NCI-H128 (cell line): Measurements from ENCODE around the gene KLHL5.
"Not testable (repeated sequence)": the region's sequence is repeated elsewhere in the genome, so short reads cannot be mapped to it uniquely, and the experiment has no call there.

Experiments used
- DNase-seq: peaks from one replicate; lab custom pipeline; 2025; ENCODE audit not compliant: unreplicated experiment; lab: John Stamatoyannopoulos, UW

Gene KLHL5, protein sequence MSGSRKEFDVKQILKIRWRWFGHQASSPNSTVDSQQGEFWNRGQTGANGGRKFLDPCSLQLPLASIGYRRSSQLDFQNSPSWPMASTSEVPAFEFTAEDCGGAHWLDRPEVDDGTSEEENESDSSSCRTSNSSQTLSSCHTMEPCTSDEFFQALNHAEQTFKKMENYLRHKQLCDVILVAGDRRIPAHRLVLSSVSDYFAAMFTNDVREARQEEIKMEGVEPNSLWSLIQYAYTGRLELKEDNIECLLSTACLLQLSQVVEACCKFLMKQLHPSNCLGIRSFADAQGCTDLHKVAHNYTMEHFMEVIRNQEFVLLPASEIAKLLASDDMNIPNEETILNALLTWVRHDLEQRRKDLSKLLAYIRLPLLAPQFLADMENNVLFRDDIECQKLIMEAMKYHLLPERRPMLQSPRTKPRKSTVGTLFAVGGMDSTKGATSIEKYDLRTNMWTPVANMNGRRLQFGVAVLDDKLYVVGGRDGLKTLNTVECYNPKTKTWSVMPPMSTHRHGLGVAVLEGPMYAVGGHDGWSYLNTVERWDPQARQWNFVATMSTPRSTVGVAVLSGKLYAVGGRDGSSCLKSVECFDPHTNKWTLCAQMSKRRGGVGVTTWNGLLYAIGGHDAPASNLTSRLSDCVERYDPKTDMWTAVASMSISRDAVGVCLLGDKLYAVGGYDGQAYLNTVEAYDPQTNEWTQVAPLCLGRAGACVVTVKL

DNA sequence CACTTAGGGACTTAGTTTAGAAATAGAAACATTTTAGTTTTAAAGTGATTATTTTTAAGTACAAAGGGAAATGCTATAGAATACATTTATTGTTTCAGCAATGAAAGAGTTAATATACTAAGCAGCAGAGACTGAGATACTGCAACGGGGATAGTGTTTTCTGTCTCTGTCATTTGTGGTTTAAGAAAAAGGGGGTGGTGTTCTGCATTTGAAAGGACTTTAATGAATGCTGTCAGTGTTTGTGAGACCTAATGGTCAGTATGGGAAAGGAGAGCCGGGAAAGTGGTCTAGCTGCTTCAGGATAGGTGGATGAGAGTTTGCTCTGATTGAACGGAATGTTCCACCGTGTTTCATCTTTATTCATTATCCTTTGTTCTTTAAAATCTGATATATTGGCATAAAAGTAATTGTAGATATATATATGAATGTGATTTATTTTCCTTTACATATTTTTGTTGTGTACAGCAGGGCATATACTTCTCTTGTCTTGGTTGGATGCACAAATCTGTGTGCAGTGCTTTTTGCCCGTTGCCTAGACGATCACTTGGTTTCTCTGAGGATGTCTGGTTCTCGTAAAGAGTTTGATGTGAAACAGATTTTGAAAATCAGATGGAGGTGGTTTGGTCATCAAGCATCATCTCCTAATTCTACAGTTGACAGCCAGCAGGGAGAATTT, at the start of gene KLHL5:
KLHL5 (plus strand) TSS at position 139 of the 676 bp plus-strand sequence; CDS start at position 560, 421 bp downstream.
- DNase-seq = no peak

GRCh38 chr4:39014028-39014427, 48.0 kb upstream of the KLHL5 start:
- DNase-seq = no peak

DNA sequence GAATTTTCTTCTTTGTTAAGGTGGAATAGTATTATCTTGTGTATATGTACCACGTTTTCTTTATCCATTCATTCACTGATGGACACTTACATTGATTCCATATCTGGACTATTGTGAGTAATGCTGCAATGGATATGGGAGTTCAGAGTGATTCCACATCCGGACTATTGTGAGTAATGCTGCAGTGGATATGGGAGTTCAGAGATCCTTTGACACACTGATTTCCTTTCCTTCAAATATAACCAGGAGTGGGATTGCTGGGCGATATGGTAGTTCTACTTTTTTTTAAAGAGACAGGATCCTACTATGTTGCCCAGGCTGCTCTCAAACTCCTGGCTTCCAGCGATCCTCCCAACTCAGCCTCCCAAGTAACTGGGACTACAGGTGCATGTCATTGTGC, 41.9 kb upstream of the KLHL5 start:
- no peak for DNase-seq

DNA sequence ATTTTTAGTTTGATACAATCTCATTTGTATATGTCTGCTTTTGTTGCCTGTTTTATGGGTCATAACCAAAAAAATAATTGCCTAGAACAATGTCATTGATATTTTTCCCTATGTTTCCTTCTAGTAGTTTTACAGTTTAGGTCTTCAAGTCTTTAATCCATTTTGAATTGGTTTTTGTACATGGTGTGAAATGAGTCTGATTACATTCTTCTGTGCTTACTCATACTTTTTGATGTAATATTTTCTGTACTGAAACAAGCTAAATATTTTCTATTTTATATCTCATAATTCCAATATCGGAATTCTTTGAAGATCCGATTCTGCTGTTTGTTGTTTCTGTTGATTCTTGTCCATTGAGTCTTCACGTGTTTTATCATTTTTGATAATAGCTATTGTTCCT, 40.4 kb upstream of the KLHL5 start:
- DNase-seq = no peak

DNA sequence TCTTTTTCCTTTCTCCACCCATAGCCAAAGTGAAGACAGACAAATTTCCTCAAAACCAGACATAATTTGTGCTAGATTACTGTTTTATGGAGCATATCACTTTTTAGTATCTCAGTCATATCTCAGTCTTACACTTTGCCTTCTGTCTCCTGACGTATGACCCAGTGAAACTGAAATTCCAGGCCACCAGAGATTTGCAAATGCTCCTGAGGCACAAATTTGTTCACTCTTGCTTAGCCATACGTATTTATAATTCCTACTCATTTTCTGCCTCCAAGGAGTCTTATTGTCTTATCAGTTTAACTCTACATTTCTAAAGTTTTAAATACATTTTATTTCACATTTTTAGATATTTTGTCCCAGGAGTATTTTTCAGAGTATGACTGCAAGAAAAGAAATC, 39.8 kb upstream of the KLHL5 start:
- DNase-seq = no peak

DNA sequence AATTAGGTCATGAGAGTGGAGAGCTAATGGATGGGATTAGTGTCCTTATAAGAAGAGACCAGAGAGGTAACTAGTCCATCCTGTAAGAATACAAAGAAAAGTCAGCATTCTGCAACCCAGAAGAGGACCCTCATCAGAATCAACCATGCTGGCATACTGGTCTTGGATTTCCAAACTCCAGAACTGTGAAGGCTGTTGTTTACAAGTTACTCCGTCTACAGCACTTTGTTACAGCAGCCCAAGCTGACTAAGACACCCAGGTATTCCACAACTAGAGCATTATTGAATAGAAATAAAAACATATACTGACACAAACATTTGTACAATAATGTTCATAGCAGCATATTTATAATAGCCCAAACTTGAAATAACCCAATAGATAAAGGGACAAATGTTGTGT, 39.0 kb upstream of the KLHL5 start:
- DNase-seq = no peak

- no peak for DNase-seq
These were observed 37.6 kb upstream of the KLHL5 start for GRCh38 chr4:39024311-39024865.

DNA sequence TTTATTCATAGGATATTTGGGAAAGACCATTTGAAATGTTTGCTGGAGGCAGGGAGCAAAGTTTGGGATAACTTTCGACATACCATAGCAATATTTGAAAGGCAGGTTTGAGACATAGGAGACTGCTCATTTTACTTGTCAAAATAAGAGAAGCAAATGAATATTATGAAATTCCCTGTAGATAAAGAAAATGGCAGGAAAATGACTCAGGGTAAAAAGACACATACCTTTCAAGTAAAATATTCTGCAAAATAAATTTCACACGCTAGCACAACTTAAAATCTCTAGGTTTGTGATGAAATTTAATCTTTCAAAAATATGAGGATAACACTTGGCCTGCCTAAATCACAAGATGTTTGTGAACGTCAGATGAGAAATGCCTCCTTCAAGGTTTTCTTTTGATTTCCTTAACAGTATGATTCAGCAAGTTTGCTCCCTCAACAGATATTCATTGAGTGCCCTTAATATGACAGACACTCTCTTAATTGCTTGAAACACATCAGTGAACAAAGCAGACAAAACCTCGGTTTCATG, 36.4 kb upstream of the KLHL5 start:
- no peak for DNase-seq

GRCh38 chr4:39026096-39026495, 35.9 kb upstream of the KLHL5 start:
- DNase-seq = no peak

GRCh38 chr4:39029752-39030694, 32.0 kb upstream of the KLHL5 start:
- no peak for DNase-seq

- DNase-seq = no peak
These were observed 31.3 kb upstream of the KLHL5 start for GRCh38 chr4:39030725-39031124.

DNA sequence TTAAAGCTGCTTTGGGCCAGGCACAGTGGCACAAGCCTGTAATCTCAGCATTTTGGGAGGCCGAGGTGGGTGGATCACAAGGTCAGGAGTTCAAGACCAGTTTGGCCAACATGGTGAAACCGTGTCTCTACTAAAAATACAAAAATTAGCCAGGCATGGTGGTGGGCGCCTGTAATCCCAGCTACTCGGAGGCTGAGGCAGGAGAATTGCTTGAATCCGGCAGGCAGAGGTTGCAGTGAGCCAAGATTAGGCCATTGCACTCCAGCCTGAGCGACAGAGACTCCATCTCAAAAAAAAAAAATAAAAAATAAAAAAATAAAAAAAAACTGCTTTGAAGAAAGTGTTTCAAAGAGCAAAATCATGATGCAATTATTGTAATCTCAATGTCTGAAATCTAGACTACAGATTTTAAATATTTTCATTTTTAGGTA, 30.4 kb upstream of the KLHL5 start:
- DNase-seq = not testable (repeated sequence)

DNA sequence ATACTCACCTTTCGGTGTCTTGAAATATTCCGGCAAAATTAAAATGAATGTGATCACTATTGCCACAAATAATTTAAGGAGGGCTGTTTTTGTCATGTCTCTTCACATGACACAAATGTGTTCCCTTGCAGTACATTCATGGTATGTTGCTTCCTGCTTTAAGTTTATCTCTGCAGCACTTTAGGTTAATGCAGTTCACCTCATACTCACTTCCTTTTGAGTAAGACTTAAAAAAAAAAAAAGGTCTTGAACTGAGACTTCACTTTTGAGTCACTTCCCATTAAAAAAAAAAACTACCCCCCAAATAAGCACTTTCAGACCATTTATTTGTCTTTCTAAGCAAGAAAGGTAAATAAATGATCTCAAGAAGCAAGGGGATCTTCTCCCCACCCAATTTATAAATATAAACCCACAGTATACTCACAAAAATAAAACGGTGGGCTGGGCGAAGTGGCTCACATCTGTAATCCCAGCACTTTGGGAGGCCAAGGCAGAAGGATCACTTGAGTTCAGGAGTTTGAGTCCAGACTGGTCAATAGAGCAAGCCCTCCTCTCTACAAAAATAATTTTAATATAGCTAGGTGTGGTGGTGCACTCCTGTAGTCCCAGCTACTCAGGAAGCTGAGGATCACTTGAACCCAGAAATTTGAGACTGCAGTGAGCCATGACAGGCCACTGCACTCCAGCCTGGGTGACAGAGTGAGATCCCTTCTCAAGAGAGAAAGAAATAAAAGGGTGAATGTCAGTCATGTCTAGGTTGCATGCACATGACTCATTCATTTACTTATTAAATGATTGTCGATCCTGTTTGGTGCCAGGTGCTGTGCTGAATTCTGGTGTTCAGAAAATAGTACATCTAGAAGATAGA, 29.6 kb upstream of the KLHL5 start, which contains the start of gene TMEM156:
TMEM156 (minus strand) TSS at position 192 of the 868 bp plus-strand sequence; CDS start at position 96, 96 bp downstream.
- no peak for DNase-seq

DNA sequence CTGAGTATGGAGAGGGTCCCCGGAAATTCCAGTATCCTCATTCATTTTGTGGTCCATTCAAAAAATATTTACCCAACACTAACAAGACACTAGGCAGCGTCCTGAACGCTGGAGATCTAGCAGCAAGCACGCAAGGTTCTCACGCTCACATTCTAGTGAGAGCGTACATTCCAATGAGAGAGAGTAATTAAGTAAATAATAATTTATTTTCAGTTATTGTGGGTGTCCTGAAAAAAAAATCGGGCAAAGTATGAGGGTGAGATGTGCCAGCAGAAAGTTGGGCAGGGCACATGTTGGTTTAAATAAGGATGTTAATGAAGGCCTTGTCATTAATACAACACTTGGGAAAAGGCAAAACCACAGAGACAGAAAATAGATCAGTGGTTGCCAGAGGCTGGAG, 25.9 kb upstream of the KLHL5 start:
- no peak for DNase-seq

- no peak for DNase-seq
These were observed 24.6 kb upstream of the KLHL5 start for GRCh38 chr4:39037491-39037825.

GRCh38 chr4:39037941-39038340, 24.1 kb upstream of the KLHL5 start:
- no peak for DNase-seq

DNA sequence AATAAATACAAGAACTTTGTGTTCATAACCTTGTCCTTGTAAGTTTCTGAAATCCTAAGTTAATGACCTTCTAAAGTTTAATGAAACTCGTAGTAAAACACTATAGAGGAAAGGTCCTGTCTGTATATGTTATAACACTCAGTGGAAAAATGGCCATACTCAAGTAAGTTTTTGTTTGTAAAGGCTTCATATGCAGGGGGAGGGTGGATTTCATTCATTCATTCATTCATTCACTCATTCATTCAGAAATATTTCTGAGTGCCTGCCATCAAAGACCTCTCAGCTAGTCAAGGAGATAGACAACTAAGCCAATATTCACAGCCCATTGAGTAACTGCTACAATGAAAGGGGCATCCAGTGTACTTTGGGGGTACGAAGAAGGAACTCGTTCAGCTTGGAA, 22.9 kb upstream of the KLHL5 start:
- no peak for DNase-seq

DNA sequence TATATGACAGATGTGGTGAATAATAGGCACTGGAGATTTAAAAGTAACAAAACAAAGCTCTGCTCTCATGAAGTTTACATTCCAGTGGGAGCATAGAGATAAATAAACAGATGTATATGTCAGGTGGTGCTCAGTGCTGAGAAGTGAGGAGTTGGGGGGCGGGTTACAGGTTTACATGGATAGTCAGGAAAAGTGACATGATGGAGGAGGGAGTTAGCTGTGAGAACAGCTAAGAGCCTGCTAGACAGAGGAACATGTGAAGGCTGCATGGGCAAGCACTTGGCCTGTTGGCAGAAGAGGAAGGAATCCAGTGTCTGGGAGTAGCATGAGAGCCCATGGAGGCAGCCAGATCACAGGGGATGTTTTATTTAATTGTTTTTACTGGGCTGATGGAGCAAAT, 19.7 kb upstream of the KLHL5 start:
- no peak for DNase-seq
